Smooth muscle cell (in vitro differentiated cells): Measurements from ENCODE around the gene SH3BP5L. TPM values are rescaled to one million over a fixed set of nuclear protein-coding genes. Genes with fewer than 3 reads are reported as not detected.
"Not testable (repeated sequence)": the region's sequence is repeated elsewhere in the genome, so short reads cannot be mapped to it uniquely, and the experiment has no call there.

Experiments used
- DNase-seq: peaks from one replicate; lab custom pipeline; 2025; ENCODE audit not compliant: unreplicated experiment; lab: John Stamatoyannopoulos, UW
- H2AFZ ChIP-seq: fragments of 200-600 bp; sonication (generic); 2 replicates; pipeline ENCODE4 v1.6.0; 2016; ENCODE audit warnings: antibody characterized with exemption, low read depth, mild to moderate bottlenecking
- H3F3A ChIP-seq: fragments of 200-600 bp; sonication (generic); 2 replicates; pipeline ENCODE4 v1.6.0; 2017; ENCODE audit warnings: antibody characterized with exemption, low read depth
- H3K27ac ChIP-seq: fragments of 200-600 bp; sonication (generic); 2 replicates; pipeline ENCODE4 v1.5.1; 2016; ENCODE audit warnings: low read depth, mild to moderate bottlenecking
- H3K27me3 ChIP-seq: fragments of 200-600 bp; sonication (generic); 2 replicates; pipeline ENCODE4 v1.6.1; 2016; ENCODE audit warnings: low read depth, mild to moderate bottlenecking
- H3K36me3 ChIP-seq: fragments of 200-600 bp; sonication (generic); 2 replicates; pipeline ENCODE4 v1.5.1; 2016; ENCODE audit warnings: low read depth
- H3K4me1 ChIP-seq: fragments of 200-600 bp; sonication (generic); 2 replicates; pipeline ENCODE4 v1.5.1; 2016; ENCODE audit warnings: low read depth
- H3K4me2 ChIP-seq: fragments of 200-600 bp; sonication (generic); 2 replicates; pipeline ENCODE4 v1.6.0; 2016; ENCODE audit warnings: mild to moderate bottlenecking
- H3K4me3 ChIP-seq: fragments of 200-600 bp; sonication (generic); 2 replicates; pipeline ENCODE4 v1.5.1; 2016; ENCODE audit warnings: mild to moderate bottlenecking
- H3K79me2 ChIP-seq: fragments of 200-600 bp; sonication (generic); 2 replicates; pipeline ENCODE4 v1.6.0; 2016; ENCODE audit warnings: low read depth, mild to moderate bottlenecking
- H3K9ac ChIP-seq: fragments of 200-600 bp; sonication (generic); 2 replicates; pipeline ENCODE4 v1.6.0; 2016; ENCODE audit warnings: low read depth
- H3K9me3 ChIP-seq: fragments of 200-600 bp; sonication (generic); replicated peaks from 2 replicates; pipeline ENCODE4 v1.5.1; 2016; ENCODE audit warnings: low read depth
- H4K20me1 ChIP-seq: fragments of 200-600 bp; sonication (generic); 2 replicates; pipeline ENCODE4 v1.6.0; 2016; ENCODE audit warnings: low read depth
- CTCF ChIP-seq: fragments of 200-600 bp; sonication (generic); IDR thresholded peaks from 2 replicates; pipeline ENCODE4 v1.5.1; 2017; ENCODE audit warnings: borderline replicate concordance, mild to moderate bottlenecking, antibody characterized with exemption; ENCODE audit not compliant: insufficient read depth, poor library complexity, severe bottlenecking
- WGBS: methylation state at CpG from one replicate; pipeline ENCODE4 v1.1.7; 2016; ENCODE audit warnings: low lambda C conversion rate; 5-methylcytosine and 5-hydroxymethylcytosine counted together
- polyA plus RNA-seq: library from polyadenylated mRNA; unstranded; fragments of >200 nt; fragmentation: Nextera tagmentation; extraction: Ambion mirVana; gene quantifications from 2 replicates; pipeline ENCODE4 v1.2.1, GENCODE V29; 2016
- total RNA-seq: library from RNA; depleted of rRNA; stranded (reverse); fragments of >200 nt; gene quantifications from 2 replicates; pipeline ENCODE4 v1.2.3, GENCODE V29; 2014

The SH3BP5L gene
- total and polyA plus RNA-seq, 2 experiments from 2014 or later = 7.4 to 18.6 TPM

GRCh38 chr1:248805876-248806275 lies 19.8 kb downstream of the SH3BP5L start:
- H3K27me3 ChIP-seq = no peaks in the 10 kb centered on the region
- H3K9me3 ChIP-seq = no peaks in the 10 kb centered on the region
- no peaks in the 10 kb centered on the region for H4K20me1 ChIP-seq
- no peaks in the 10 kb centered on the region for H3F3A ChIP-seq
- H3K4me2 ChIP-seq = no peak overlapping the region
- no peak overlapping the region for H3K4me3 ChIP-seq
- WGBS = 100% methylated on average over 1 of the region's 1 CpG
- no peak for DNase-seq
- H3K36me3 ChIP-seq = no peaks in the 10 kb centered on the region
- no peaks in the 10 kb centered on the region for H3K79me2 ChIP-seq
- TF ChIP-seq CTCF = no peak
- no peak overlapping the region for H2AFZ ChIP-seq
- no peak overlapping the region for H3K27ac ChIP-seq
- H3K4me1 ChIP-seq = no peaks in the 10 kb centered on the region
- H3K9ac ChIP-seq = no peak overlapping the region

- no peak for DNase-seq
- Histone ChIP-seq H4K20me1 (no peaks in the 10 kb centered on the region), H3F3A (no peaks in the 10 kb centered on the region), H3K4me2 (no peak overlapping the region), H3K27ac (no peak overlapping the region), H3K79me2 (no peaks in the 10 kb centered on the region), H2AFZ (no peak overlapping the region), H3K4me1 (no peaks in the 10 kb centered on the region), H3K27me3 (no peaks in the 10 kb centered on the region), H3K4me3 (no peak overlapping the region), H3K9ac (no peak overlapping the region), H3K36me3 (no peaks in the 10 kb centered on the region), H3K9me3 (peaks cover 4% of the 10 kb centered on the region)
- TF ChIP-seq CTCF = no peak
- 92% methylated on average over 10 of the region's 10 CpGs for WGBS
Observed at GRCh38 chr1:248804771-248805681, 20.7 kb downstream of the SH3BP5L start.

GRCh38 chr1:248803501-248803900 lies 22.2 kb downstream of the SH3BP5L start:
- H3K27ac ChIP-seq, H3F3A ChIP-seq, H3K9me3 ChIP-seq, H3K4me1 ChIP-seq, H3K27me3 ChIP-seq, H3K79me2 ChIP-seq, H3K36me3 ChIP-seq, H3K9ac ChIP-seq, H3K4me3 ChIP-seq, H3K4me2 ChIP-seq, H2AFZ ChIP-seq, DNase-seq, H4K20me1 ChIP-seq: not testable (repeated sequence)
- 86% methylated on average over 15 of the region's 15 CpGs for WGBS

- no peak overlapping the region for H3K27ac ChIP-seq
- WGBS = 84% methylated on average over 6 of the region's 6 CpGs
- DNase-seq = no peak
- no peak overlapping the region for H3K4me3 ChIP-seq
- peaks cover 4% of the 10 kb centered on the region for H3K9me3 ChIP-seq
- H3K4me2 ChIP-seq = no peak overlapping the region
- TF ChIP-seq CTCF = no peak
- no peaks in the 10 kb centered on the region for H3K27me3 ChIP-seq
- no peaks in the 10 kb centered on the region for H3K4me1 ChIP-seq
- no peaks in the 10 kb centered on the region for H4K20me1 ChIP-seq
- H3K79me2 ChIP-seq = no peaks in the 10 kb centered on the region
- H2AFZ ChIP-seq = no peak overlapping the region
- no peaks in the 10 kb centered on the region for H3K36me3 ChIP-seq
- H3K9ac ChIP-seq = no peak overlapping the region
- no peaks in the 10 kb centered on the region for H3F3A ChIP-seq
Observed at GRCh38 chr1:248802454-248802853, 23.3 kb downstream of the SH3BP5L start.
